ENCODE results near the gene PYM1. TPM values are rescaled to one million over a fixed set of nuclear protein-coding genes. Genes with fewer than 3 reads are reported as not detected.
"Not testable (repeated sequence)": the region's sequence is repeated elsewhere in the genome, so short reads cannot be mapped to it uniquely, and the experiment has no call there.

Gene PYM1
- total RNA-seq, 1 experiment from 2014 or later = 58.9 TPM

- TF ChIP-seq CTCF (conservative IDR thresholded peaks at IDR 0.05) = no peak
- no peak overlapping the region for H4K5ac ChIP-seq (ENCODE audit: insufficient read length, low read depth, low read length)
- no peak overlapping the region for H2BK12ac ChIP-seq (ENCODE audit: insufficient read length, low read depth, low read length)
- no peaks in the 10 kb centered on the region; the same call in 1 of the 2 replicates for H3K27me3 Mint-ChIP-seq (ENCODE audit: low read depth)
- H4K8ac ChIP-seq (replicated peaks; ENCODE audit: insufficient read length, low read depth, low read length) = no peak overlapping the region
- H3K27ac Mint-ChIP-seq = peak overlapping the region in 1 of 3 experiments; percentile 71; a peak in 3 of 7 replicates
- H3K9ac ChIP-seq (ENCODE audit: extremely low read depth, insufficient read length, low read length) = no peak overlapping the region
- H2BK15ac ChIP-seq (ENCODE audit: low read depth, low read length) = no peak overlapping the region
- H3K36me3 Mint-ChIP-seq (ENCODE audit: insufficient read depth in 1 of 3, low read depth in 3 of 3) = peaks cover 0 to 14% (median 9%) of the 10 kb centered on the region in 3 experiments; a peak in 5 of 7 replicates
- no peak overlapping the region for H2BK120ac ChIP-seq (ENCODE audit: low read depth, low read length, poor library complexity, severe bottlenecking)
- no peak overlapping the region for H3K4me3 Mint-ChIP-seq
- H3K23ac ChIP-seq (ENCODE audit: insufficient read length, low read depth, low read length) = no peak overlapping the region
- no peak overlapping the region for H3K56ac ChIP-seq (ENCODE audit: insufficient read length, low read depth, low read length)
- no peak overlapping the region for H2BK20ac ChIP-seq (ENCODE audit: low read depth, low read length, poor library complexity, severe bottlenecking)
- H3K9me3 Mint-ChIP-seq = peaks cover 14% of the 10 kb centered on the region in 2 experiments
- no peaks in the 10 kb centered on the region for H3K79me1 ChIP-seq (ENCODE audit: insufficient read depth, low read depth, low read length, poor library complexity, severe bottlenecking)
- WGBS (ENCODE audit: extremely low coverage, insufficient read length, low lambda C conversion rate) = no CpG with 5 or more reads among the region's 2 CpGs
- peaks cover 2% of the 10 kb centered on the region; the same call in 1 of the 2 replicates for H3K4me1 ChIP-seq (ENCODE audit: insufficient read depth, low read length)
- H3K14ac ChIP-seq (ENCODE audit: insufficient read depth, low read length) = no peak overlapping the region
- no peak overlapping the region for H2BK5ac ChIP-seq (ENCODE audit: insufficient read length, low read length)
- no peak overlapping the region for H3K27ac ChIP-seq (ENCODE audit: insufficient read length, low read depth, low read length)
- no peak overlapping the region for H3K4me2 ChIP-seq (ENCODE audit: insufficient read depth, insufficient read length, low read length)
- no peak overlapping the region for H2AFZ ChIP-seq (ENCODE audit: low read length)
- no peak overlapping the region for H3T11ph ChIP-seq (ENCODE audit: low read length)
- H3K9me3 ChIP-seq (ENCODE audit: control insufficient read depth, low read depth, low read length) = no peaks in the 10 kb centered on the region
- H3K18ac ChIP-seq (ENCODE audit: insufficient read length, low read depth, low read length) = no peak overlapping the region
- no peak overlapping the region for H2AK5ac ChIP-seq (ENCODE audit: insufficient read length, low read length)
- no peak for DNase-seq
- peaks cover 18 to 23% of the 10 kb centered on the region in 2 experiments for H3K4me1 Mint-ChIP-seq
- no peaks in the 10 kb centered on the region for H3K27me3 ChIP-seq (ENCODE audit: insufficient read depth, low read length)
- H4K20me1 ChIP-seq (ENCODE audit: control insufficient read depth, insufficient read depth, insufficient read length) = no peaks in the 10 kb centered on the region
- H4K91ac ChIP-seq (ENCODE audit: insufficient read length, low read depth, low read length) = no peak overlapping the region
- H3K23me2 ChIP-seq (ENCODE audit: insufficient read length, low read depth, low read length, poor library complexity, severe bottlenecking) = no peaks in the 10 kb centered on the region
- H3K4ac ChIP-seq (ENCODE audit: low read depth, low read length) = no peak overlapping the region
- no peaks in the 10 kb centered on the region for H3K79me2 ChIP-seq (ENCODE audit: insufficient read depth, low read length)
Measured at GRCh38 chr12:55874443-55874842, 53.3 kb downstream of the PYM1 start.

GRCh38 chr12:55866454-55867004 lies 61.2 kb downstream of the PYM1 start:
- not testable (repeated sequence) for H2AFZ ChIP-seq (ENCODE audit: low read length); H3K9me3 ChIP-seq (ENCODE audit: control insufficient read depth, low read depth, low read length); DNase-seq; H3K9me3 Mint-ChIP-seq; H2BK15ac ChIP-seq (ENCODE audit: low read depth, low read length); H4K8ac ChIP-seq (replicated peaks; ENCODE audit: insufficient read length, low read depth, low read length); H3K14ac ChIP-seq (ENCODE audit: insufficient read depth, low read length); H3K4me3 Mint-ChIP-seq; H3K4me2 ChIP-seq (ENCODE audit: insufficient read depth, insufficient read length, low read length); H3K4ac ChIP-seq (ENCODE audit: low read depth, low read length); H3K9ac ChIP-seq (ENCODE audit: extremely low read depth, insufficient read length, low read length); H3K4me1 Mint-ChIP-seq; H4K5ac ChIP-seq (ENCODE audit: insufficient read length, low read depth, low read length); H2BK20ac ChIP-seq (ENCODE audit: low read depth, low read length, poor library complexity, severe bottlenecking); H2BK5ac ChIP-seq (ENCODE audit: insufficient read length, low read length); H3K4me1 ChIP-seq (ENCODE audit: insufficient read depth, low read length); H3K79me1 ChIP-seq (ENCODE audit: insufficient read depth, low read depth, low read length, poor library complexity, severe bottlenecking); H4K20me1 ChIP-seq (ENCODE audit: control insufficient read depth, insufficient read depth, insufficient read length); H3K56ac ChIP-seq (ENCODE audit: insufficient read length, low read depth, low read length); H3K27ac ChIP-seq (ENCODE audit: insufficient read length, low read depth, low read length); H3K23me2 ChIP-seq (ENCODE audit: insufficient read length, low read depth, low read length, poor library complexity, severe bottlenecking); H4K91ac ChIP-seq (ENCODE audit: insufficient read length, low read depth, low read length); H3K27me3 Mint-ChIP-seq (ENCODE audit: low read depth); H2BK120ac ChIP-seq (ENCODE audit: low read depth, low read length, poor library complexity, severe bottlenecking); H3K79me2 ChIP-seq (ENCODE audit: insufficient read depth, low read length); H3K27me3 ChIP-seq (ENCODE audit: insufficient read depth, low read length); H3K36me3 Mint-ChIP-seq (ENCODE audit: insufficient read depth in 1 of 3, low read depth in 3 of 3); H3K23ac ChIP-seq (ENCODE audit: insufficient read length, low read depth, low read length); H2BK12ac ChIP-seq (ENCODE audit: insufficient read length, low read depth, low read length); H2AK5ac ChIP-seq (ENCODE audit: insufficient read length, low read length); H3K18ac ChIP-seq (ENCODE audit: insufficient read length, low read depth, low read length); H3T11ph ChIP-seq (ENCODE audit: low read length); H3K27ac Mint-ChIP-seq
- WGBS (ENCODE audit: extremely low coverage, insufficient read length, low lambda C conversion rate) = no CpG with 5 or more reads among the region's 3 CpGs
